PC-9 (cell line): ENCODE data around the gene MED26.

Source experiments
- CTCF ChIP-seq: fragments of 200-600 bp; sonication (generic); conservative IDR thresholded peaks from 2 replicates; pipeline ENCODE4 v1.6.1; 2017; ENCODE audit warnings: mixed run types, antibody characterized with exemption, mild to moderate bottlenecking, moderate library complexity
- EZH2 ChIP-seq: fragments of 200-600 bp; sonication (generic); IDR thresholded peaks from 2 replicates; pipeline ENCODE4 v1.8.0; 2017; ENCODE audit warnings: antibody characterized with exemption, low read depth

- TF ChIP-seq CTCF = no peak
- no peak for TF ChIP-seq EZH2
Measured at GRCh38 chr19:16623576-16623975, 4.4 kb downstream of the MED26 start.
